CD14-positive monocyte (primary cell): Measurements from ENCODE around the gene IP6K1. TPM values are rescaled to one million over a fixed set of nuclear protein-coding genes. Genes with fewer than 3 reads are reported as not detected.
A peak's percentile ranks its signal among the peaks of the same experiment; 100 is the strongest.

Source experiments
- DNase-seq, 3 donors: peaks; one replicate each; pipeline ENCODE4 v3.0.0-alpha.2; 2011 to 2022
- H2AFZ ChIP-seq: 2 replicates; pipeline ENCODE4 v1.6.0; 2012; ENCODE audit warnings: mild to moderate bottlenecking, low read depth, low read length, inconsistent platforms; ENCODE audit not compliant: insufficient read depth, poor library complexity, severe bottlenecking
- H3K27ac ChIP-seq, 2 donors: 1 replicate in 1 of 2; 2 replicates in 1 of 2; pipeline ENCODE4 v1.5.1; 2012 to 2013; ENCODE audit warnings: low read length in 2 of 2, control low read depth in 1 of 2, inconsistent platforms in 1 of 2, low read depth in 1 of 2, mild to moderate bottlenecking in 1 of 2
- H3K27me3 ChIP-seq, 2 donors: one replicate each; pipeline versions ENCODE4 v1.6.0 to v1.6.1; 2011 to 2013; ENCODE audit warnings: low read length in 2 of 2; ENCODE audit not compliant: control insufficient read depth in 2 of 2, insufficient read depth in 2 of 2
- H3K36me3 ChIP-seq, 2 donors: replicated peaks in 1 of 2; 1 replicate in 1 of 2; 2 replicates in 1 of 2; pipeline versions ENCODE4 v1.5.1 to v1.6.1; 2012 to 2013; ENCODE audit warnings: low read length in 2 of 2, control low read depth in 1 of 2, inconsistent platforms in 1 of 2, mild to moderate bottlenecking in 1 of 2; ENCODE audit not compliant: insufficient read depth in 2 of 2, control insufficient read depth in 1 of 2
- H3K4me1 ChIP-seq, 2 donors: 1 replicate in 1 of 2; 2 replicates in 1 of 2; pipeline versions ENCODE4 v1.5.1 to v1.6.1; 2012 to 2013; ENCODE audit warnings: low read length in 2 of 2, control low read depth in 1 of 2, inconsistent platforms in 1 of 2, mild to moderate bottlenecking in 1 of 2, moderate library complexity in 1 of 2; ENCODE audit not compliant: insufficient read depth in 2 of 2, control insufficient read depth in 1 of 2
- H3K4me2 ChIP-seq: replicated peaks from 2 replicates; pipeline ENCODE3; 2012; ENCODE audit warnings: low read length, moderate library complexity, mild to moderate bottlenecking; ENCODE audit not compliant: poor library complexity, severe bottlenecking; ENCODE audit errors: extremely low read depth
- H3K4me3 ChIP-seq, 3 experiments: fragments of 200-600 bp in 1 of 3; sonication (generic) in 1 of 3; replicated peaks in 1 of 3; 1 replicate in 2 of 3; 2 replicates in 1 of 3; pipeline ENCODE4 v1.5.1; 2011 to 2013; ENCODE audit warnings: low read length in 3 of 3, mild to moderate bottlenecking in 3 of 3, control low read depth in 2 of 3, low read depth in 2 of 3, inconsistent platforms in 1 of 3, moderate library complexity in 1 of 3
- H3K79me2 ChIP-seq: 2 replicates; pipeline ENCODE4 v1.6.0; 2012; ENCODE audit warnings: mild to moderate bottlenecking, control low read depth, inconsistent platforms, low read length, moderate library complexity; ENCODE audit not compliant: insufficient read depth
- H3K9ac ChIP-seq: 2 replicates; pipeline ENCODE4 v1.6.0; 2017; ENCODE audit warnings: low read length, mild to moderate bottlenecking; ENCODE audit not compliant: insufficient read depth, poor library complexity, severe bottlenecking
- H3K9me3 ChIP-seq, 2 donors: replicated peaks in 1 of 2; 1 replicate in 1 of 2; 2 replicates in 1 of 2; pipeline versions ENCODE4 v1.5.1 to v1.6.1; 2012 to 2013; ENCODE audit warnings: low read length in 2 of 2, control low read depth in 1 of 2; ENCODE audit not compliant: control insufficient read depth in 1 of 2, insufficient read depth in 1 of 2
- H4K20me1 ChIP-seq: 2 replicates; pipeline ENCODE4 v1.6.0; 2012; ENCODE audit warnings: mild to moderate bottlenecking, low read length, control low read depth, moderate library complexity; ENCODE audit not compliant: insufficient read depth
- H3K27ac Mint-ChIP-seq, 7 donors: one replicate each; pipeline ENCODE4 v1.8.0; 2020; ENCODE audit warnings: mild to moderate bottlenecking in 7 of 7, mixed read lengths in 7 of 7, moderate library complexity in 6 of 7, inconsistent platforms in 2 of 7
- H3K27me3 Mint-ChIP-seq, 3 donors: one replicate each; pipeline ENCODE4 v1.8.0; 2021 to 2022; ENCODE audit warnings: low read depth in 3 of 3, mild to moderate bottlenecking in 3 of 3, mixed read lengths in 3 of 3, moderate library complexity in 3 of 3, inconsistent platforms in 1 of 3
- H3K36me3 Mint-ChIP-seq, 2 donors: one replicate each; pipeline ENCODE4 v1.8.0; 2020; ENCODE audit warnings: mixed read lengths in 2 of 2, inconsistent platforms in 1 of 2, mild to moderate bottlenecking in 1 of 2
- H3K4me1 Mint-ChIP-seq: one replicate; pipeline ENCODE4 v1.8.0; 2020; ENCODE audit warnings: mild to moderate bottlenecking, mixed read lengths
- H3K4me3 Mint-ChIP-seq, 2 donors: one replicate each; pipeline ENCODE4 v1.8.0; 2020; ENCODE audit warnings: mild to moderate bottlenecking in 2 of 2, mixed read lengths in 2 of 2, moderate library complexity in 1 of 2
- H3K9me3 Mint-ChIP-seq, 7 donors: one replicate each; pipeline ENCODE4 v1.8.0; 2020 to 2022; ENCODE audit warnings: mixed read lengths in 7 of 7, mild to moderate bottlenecking in 6 of 7, moderate library complexity in 6 of 7, inconsistent platforms in 2 of 7
- CTCF ChIP-seq: fragments of 200-600 bp; IDR thresholded peaks from one replicate; pipeline ENCODE4 v1.8.0; 2022; ENCODE audit warnings: antibody characterized with exemption, mild to moderate bottlenecking
- WGBS: methylation state at CpG from one replicate; pipeline ENCODE4 v1.1.5; 2013; ENCODE audit warnings: missing lambda C conversion rate; ENCODE audit not compliant: insufficient coverage; 5-methylcytosine and 5-hydroxymethylcytosine counted together
- intact Hi-C, 2 donors: fragments of 100-400 bp; cut with micrococcal nuclease; formaldehyde crosslinking; loops; one replicate each; pipeline versions ENCODE4 v1.15.0 to v1.15.1; 2023
- polyA plus RNA-seq, 3 donors: library from polyadenylated mRNA; depleted of rRNA in 1 of 3; unstranded in 2 of 3; stranded (reverse) in 1 of 3; fragments of 300-500 nt in 2 of 3; fragments of >200 nt in 1 of 3; fragmentation: Illumina TruSeq in 2 of 3; gene quantifications; 1 replicate in 2 of 3; 2 replicates in 1 of 3; pipeline ENCODE4 v1.2.3, GENCODE V29; 2012 to 2021

IP6K1 gene
- polyA plus RNA-seq, 3 donors, result 15.8 to 27.1 (median 16.1) TPM

GRCh38 chr3:49775538-49775937 is 10.8 kb downstream of the IP6K1 start:
- peaks cover 98% of the 10 kb centered on the region for H3K79me2 ChIP-seq
- no peaks in the 10 kb centered on the region for H3K27me3 ChIP-seq
- no peak overlapping the region for H2AFZ ChIP-seq
- Mint-ChIP-seq H3K4me3 (no peak overlapping the region), H3K36me3 (peaks cover 24 to 51% of the 10 kb centered on the region in 2 donors), H3K4me1 (peaks cover 6% of the 10 kb centered on the region), H3K27ac (peak overlapping the region in 1 of 7 donors; percentile 74), H3K27me3 (peaks cover 0 to 2% (median 0%) of the 10 kb centered on the region in 3 donors), H3K9me3 (no peaks in the 10 kb centered on the region)
- H3K4me3 ChIP-seq, result no peak overlapping the region
- no peak for DNase-seq
- no peaks in the 10 kb centered on the region for H3K4me1 ChIP-seq
- intact Hi-C loops, result no loop called here
- WGBS, result no CpG with 5 or more reads among the region's 3 CpGs
- H3K4me2 ChIP-seq, result no peak overlapping the region
- H3K27ac ChIP-seq, result no peak overlapping the region
- TF ChIP-seq CTCF, result no peak
- H3K9me3 ChIP-seq, result no peaks in the 10 kb centered on the region
- H3K9ac ChIP-seq, result no peak overlapping the region
- H3K36me3 ChIP-seq, result peaks cover 13 to 57% of the 10 kb centered on the region in 2 donors
- peaks cover 96% of the 10 kb centered on the region for H4K20me1 ChIP-seq

- Histone ChIP-seq H3K4me1 (no peaks in the 10 kb centered on the region), H3K27ac (no peak overlapping the region), H3K4me2 (no peak overlapping the region), H3K36me3 (peaks cover 18 to 65% of the 10 kb centered on the region in 2 donors), H3K79me2 (peaks cover 97% of the 10 kb centered on the region), H3K27me3 (no peaks in the 10 kb centered on the region), H4K20me1 (peaks cover 96% of the 10 kb centered on the region), H3K9me3 (no peaks in the 10 kb centered on the region), H3K4me3 (no peak overlapping the region), H2AFZ (no peak overlapping the region), H3K9ac (no peak overlapping the region)
- Mint-ChIP-seq H3K4me1 (no peaks in the 10 kb centered on the region), H3K4me3 (no peak overlapping the region), H3K27ac (peak overlapping the region in 2 of 7 donors; percentile 42 to 61), H3K36me3 (peaks cover 30 to 50% of the 10 kb centered on the region in 2 donors), H3K27me3 (peaks cover 0 to 2% (median 0%) of the 10 kb centered on the region in 3 donors), H3K9me3 (no peaks in the 10 kb centered on the region)
- DNase-seq, result no peak
- 100% methylated on average over 1 of the region's 2 CpGs for WGBS
- TF ChIP-seq CTCF, result no peak
- intact Hi-C loops, result no loop called here
Observed at GRCh38 chr3:49772703-49773102, 13.6 kb downstream of the IP6K1 start.
